ENCODE data around the gene SKIDA1.

DNA sequence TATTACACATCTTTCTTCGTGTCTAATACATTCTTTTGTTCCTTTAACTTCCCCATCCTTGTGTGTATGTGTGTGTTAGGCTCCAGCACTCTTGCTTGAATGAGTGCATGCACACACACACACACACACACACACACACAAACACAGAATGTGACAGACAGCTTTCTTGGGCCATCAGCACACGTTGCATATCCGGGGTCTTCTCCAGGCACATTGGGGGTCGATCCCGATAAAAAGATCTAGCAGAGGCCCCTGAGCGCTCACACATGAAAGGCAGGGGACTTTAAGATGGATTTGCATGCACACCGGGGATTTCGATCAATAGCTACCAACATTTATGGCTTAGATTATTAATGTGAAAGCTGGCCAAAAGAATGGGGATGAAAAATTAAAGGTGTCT is 4.5 kb downstream of the SKIDA1 start:
- TF ChIP-seq, protein P1, sequence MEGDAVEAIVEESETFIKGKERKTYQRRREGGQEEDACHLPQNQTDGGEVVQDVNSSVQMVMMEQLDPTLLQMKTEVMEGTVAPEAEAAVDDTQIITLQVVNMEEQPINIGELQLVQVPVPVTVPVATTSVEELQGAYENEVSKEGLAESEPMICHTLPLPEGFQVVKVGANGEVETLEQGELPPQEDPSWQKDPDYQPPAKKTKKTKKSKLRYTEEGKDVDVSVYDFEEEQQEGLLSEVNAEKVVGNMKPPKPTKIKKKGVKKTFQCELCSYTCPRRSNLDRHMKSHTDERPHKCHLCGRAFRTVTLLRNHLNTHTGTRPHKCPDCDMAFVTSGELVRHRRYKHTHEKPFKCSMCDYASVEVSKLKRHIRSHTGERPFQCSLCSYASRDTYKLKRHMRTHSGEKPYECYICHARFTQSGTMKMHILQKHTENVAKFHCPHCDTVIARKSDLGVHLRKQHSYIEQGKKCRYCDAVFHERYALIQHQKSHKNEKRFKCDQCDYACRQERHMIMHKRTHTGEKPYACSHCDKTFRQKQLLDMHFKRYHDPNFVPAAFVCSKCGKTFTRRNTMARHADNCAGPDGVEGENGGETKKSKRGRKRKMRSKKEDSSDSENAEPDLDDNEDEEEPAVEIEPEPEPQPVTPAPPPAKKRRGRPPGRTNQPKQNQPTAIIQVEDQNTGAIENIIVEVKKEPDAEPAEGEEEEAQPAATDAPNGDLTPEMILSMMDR (conservative IDR thresholded peaks at IDR 0.05; ENCODE audit: low read depth, low read length): no peak
- no peak for TF ChIP-seq POLR2A (IDR thresholded peaks at IDR 0.05; ENCODE audit: low read depth, low read length)
- TF ChIP-seq MXI1 (IDR thresholded peaks at IDR 0.05; ENCODE audit: borderline replicate concordance, low read depth, low read length): no peak
- no peak for TF ChIP-seq SMC3 (IDR thresholded peaks at IDR 0.05; ENCODE audit: low read depth, low read length)
- TF ChIP-seq RAD21 (IDR thresholded peaks at IDR 0.05; ENCODE audit: low read length): no peak
- TF ChIP-seq, protein P2, sequence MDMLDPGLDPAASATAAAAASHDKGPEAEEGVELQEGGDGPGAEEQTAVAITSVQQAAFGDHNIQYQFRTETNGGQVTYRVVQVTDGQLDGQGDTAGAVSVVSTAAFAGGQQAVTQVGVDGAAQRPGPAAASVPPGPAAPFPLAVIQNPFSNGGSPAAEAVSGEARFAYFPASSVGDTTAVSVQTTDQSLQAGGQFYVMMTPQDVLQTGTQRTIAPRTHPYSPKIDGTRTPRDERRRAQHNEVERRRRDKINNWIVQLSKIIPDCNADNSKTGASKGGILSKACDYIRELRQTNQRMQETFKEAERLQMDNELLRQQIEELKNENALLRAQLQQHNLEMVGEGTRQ (IDR thresholded peaks at IDR 0.05; ENCODE audit: low read depth, low read length): no peak
- TF ChIP-seq, protein P3, sequence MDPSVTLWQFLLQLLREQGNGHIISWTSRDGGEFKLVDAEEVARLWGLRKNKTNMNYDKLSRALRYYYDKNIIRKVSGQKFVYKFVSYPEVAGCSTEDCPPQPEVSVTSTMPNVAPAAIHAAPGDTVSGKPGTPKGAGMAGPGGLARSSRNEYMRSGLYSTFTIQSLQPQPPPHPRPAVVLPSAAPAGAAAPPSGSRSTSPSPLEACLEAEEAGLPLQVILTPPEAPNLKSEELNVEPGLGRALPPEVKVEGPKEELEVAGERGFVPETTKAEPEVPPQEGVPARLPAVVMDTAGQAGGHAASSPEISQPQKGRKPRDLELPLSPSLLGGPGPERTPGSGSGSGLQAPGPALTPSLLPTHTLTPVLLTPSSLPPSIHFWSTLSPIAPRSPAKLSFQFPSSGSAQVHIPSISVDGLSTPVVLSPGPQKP (IDR thresholded peaks at IDR 0.05; ENCODE audit: borderline replicate concordance, low read depth, low read length): no peak
- no peak for TF ChIP-seq MAZ (IDR thresholded peaks at IDR 0.05; ENCODE audit: borderline replicate concordance, low read depth, low read length)
- no peak for TF ChIP-seq BHLHE40 (IDR thresholded peaks at IDR 0.05; ENCODE audit: low read depth, low read length)
- no peak for TF ChIP-seq NFE2L2 (IDR thresholded peaks at IDR 0.05; ENCODE audit: low read depth, low read length)
- no peak for TF ChIP-seq CHD1 (IDR thresholded peaks at IDR 0.05; ENCODE audit: low read depth, low read length)
- no peak for TF ChIP-seq CEBPB (IDR thresholded peaks at IDR 0.05; ENCODE audit: low read depth, low read length)
